PC-9 (cell line): Measurements from ENCODE around the gene VWA5B1. TPM values are rescaled to one million over a fixed set of nuclear protein-coding genes. Genes with fewer than 3 reads are reported as not detected.

ENCODE experiments used
- BruUV-seq: library from RNA; stranded (reverse); fragments of 400-500 nt; replicated peaks from 2 replicates; lab custom pipeline; 2021; lab: Mats Ljungman, UMichigan
- CTCF ChIA-PET: fragments of 300-600 bp; sonication (Branson Sonifier 250); formaldehyde crosslinking; loops from one replicate; lab custom pipeline; 2022; ENCODE audit warnings: antibody characterized with exemption; lab: Charles Lee
- POLR2A ChIA-PET: fragments of 300-600 bp; sonication (Branson Sonifier 250); formaldehyde crosslinking; loops from one replicate; lab custom pipeline; 2022; ENCODE audit warnings: antibody characterized with exemption; ENCODE audit not compliant: unreplicated experiment; lab: Charles Lee
- DNase-seq, 2 experiments: peaks; one replicate each; pipeline versions ENCODE4 v3.0.0 to v3.0.0-alpha.2; 2015 to 2022; ENCODE audit warnings: mixed read lengths in 1 of 2
- H2AFZ ChIP-seq: fragments of 200-600 bp; sonication (generic); 2 replicates; pipeline ENCODE4 v1.8.1; 2017; ENCODE audit warnings: antibody characterized with exemption
- H3F3A ChIP-seq: fragments of 200-600 bp; sonication (generic); 2 replicates; pipeline ENCODE4 v1.8.1; 2017; ENCODE audit warnings: antibody characterized with exemption, mild to moderate bottlenecking, low read depth; ENCODE audit not compliant: insufficient read depth
- H3K27ac ChIP-seq: fragments of 200-600 bp; sonication (generic); 2 replicates; pipeline ENCODE4 v1.6.1; 2016; ENCODE audit warnings: mixed run types
- H3K27me3 ChIP-seq: fragments of 200-600 bp; sonication (generic); 2 replicates; pipeline ENCODE4 v1.6.1; 2016; ENCODE audit warnings: low read depth, mixed run types; ENCODE audit not compliant: insufficient read depth
- H3K36me3 ChIP-seq: fragments of 200-600 bp; sonication (generic); 2 replicates; pipeline ENCODE4 v1.6.1; 2016; ENCODE audit warnings: low read depth, mixed run types
- H3K4me1 ChIP-seq: fragments of 200-600 bp; sonication (generic); replicated peaks from 2 replicates; pipeline ENCODE4 v1.6.1; 2016; ENCODE audit warnings: mixed run types; ENCODE audit not compliant: insufficient read depth
- H3K4me2 ChIP-seq: fragments of 200-600 bp; sonication (generic); 2 replicates; pipeline ENCODE4 v1.6.1; 2017; ENCODE audit warnings: mixed run types
- H3K4me3 ChIP-seq: fragments of 200-600 bp; sonication (generic); 2 replicates; pipeline ENCODE4 v1.6.1; 2016; ENCODE audit warnings: mixed run types
- H3K79me2 ChIP-seq: fragments of 200-600 bp; sonication (generic); 2 replicates; pipeline ENCODE4 v1.6.1; 2017; ENCODE audit warnings: low read depth, mixed run types
- H3K9me2 ChIP-seq: fragments of 200-600 bp; sonication (generic); 2 replicates; pipeline ENCODE4 v1.8.1; 2017; ENCODE audit warnings: mild to moderate bottlenecking; ENCODE audit not compliant: insufficient read depth
- H3K9me3 ChIP-seq: fragments of 200-600 bp; sonication (generic); 2 replicates; pipeline ENCODE4 v1.8.1; 2016; ENCODE audit warnings: low read depth; ENCODE audit not compliant: insufficient read depth
- H4K20me1 ChIP-seq: fragments of 200-600 bp; sonication (generic); 2 replicates; pipeline ENCODE4 v1.8.1; 2017; ENCODE audit not compliant: insufficient read depth
- CTCF ChIP-seq: fragments of 200-600 bp; sonication (generic); conservative IDR thresholded peaks from 2 replicates; pipeline ENCODE4 v1.6.1; 2017; ENCODE audit warnings: mixed run types, antibody characterized with exemption, mild to moderate bottlenecking, moderate library complexity
- EZH2 ChIP-seq: fragments of 200-600 bp; sonication (generic); IDR thresholded peaks from 2 replicates; pipeline ENCODE4 v1.8.0; 2017; ENCODE audit warnings: antibody characterized with exemption, low read depth
- intact Hi-C: fragments of 100-400 bp; cut with micrococcal nuclease; formaldehyde crosslinking; loops from one replicate; pipeline ENCODE4 v1.10.0; 2022; ENCODE audit not compliant: unreplicated experiment
- total RNA-seq: library from RNA; stranded (reverse); gene quantifications from 2 replicates; pipeline ENCODE4 v1.2.3, GENCODE V29; 2021

Gene VWA5B1
- total RNA-seq, 1 experiment from 2014 or later, result not detected

GRCh38 chr1:20380175-20380574, 89.5 kb downstream of the VWA5B1 start:
- Histone ChIP-seq H3F3A (no peaks in the 10 kb centered on the region), H3K79me2 (no peaks in the 10 kb centered on the region), H3K36me3 (no peaks in the 10 kb centered on the region), H3K4me1 (peaks cover 13% of the 10 kb centered on the region), H3K4me2 (no peak overlapping the region), H3K27me3 (no peaks in the 10 kb centered on the region), H3K9me3 (no peaks in the 10 kb centered on the region), H4K20me1 (no peaks in the 10 kb centered on the region), H3K9me2 (no peaks in the 10 kb centered on the region), H2AFZ (no peak overlapping the region), H3K27ac (no peak overlapping the region), H3K4me3 (no peak overlapping the region)
- DNase-seq, result no peak
- POLR2A ChIA-PET, result interaction anchor here (0.5 to 0.7 kb wide), 4 partner anchors 46 to 406 kb away, joined by 3 to 4 read pairs (median 3); no protein-coding TSS in a partner anchor
- intact Hi-C loops, result no loop called here
- CTCF ChIA-PET, result interaction anchor here (0.5 to 2.3 kb wide), 4 partner anchors 18 to 256 kb away, joined by 3 to 7 read pairs (median 4); no protein-coding TSS in a partner anchor
- no TSS peak for BruUV-seq
- TF ChIP-seq CTCF (no peak), EZH2 (no peak)

- no peak overlapping the region for H3K4me3 ChIP-seq
- ChIA-PET POLR2A (interaction anchor here (0.6 to 0.7 kb wide), 2 partner anchors 101 to 302 kb away, joined by 3 read pairs; no protein-coding TSS in a partner anchor), CTCF (interaction anchor here (0.5 to 2.3 kb wide), 4 partner anchors 19 to 256 kb away, joined by 3 to 7 read pairs (median 4); no protein-coding TSS in a partner anchor)
These were observed 90.0 kb downstream of the VWA5B1 start for GRCh38 chr1:20380616-20381035.

GRCh38 chr1:20381045-20381641, 90.5 kb downstream of the VWA5B1 start:
- H3K36me3 ChIP-seq, result no peaks in the 10 kb centered on the region
- DNase-seq, result no peak
- CTCF ChIA-PET, result interaction anchor here (0.6 to 2.3 kb wide), 3 partner anchors 19 to 255 kb away, joined by 3 to 7 read pairs (median 6); no protein-coding TSS in a partner anchor
- no peaks in the 10 kb centered on the region for H3F3A ChIP-seq
- no peak overlapping the region for H2AFZ ChIP-seq
- POLR2A ChIA-PET, result interaction anchor here (0.7 kb wide), 1 partner anchor 100 kb away, joined by 3 read pairs; no protein-coding TSS in a partner anchor
- H3K9me2 ChIP-seq, result no peaks in the 10 kb centered on the region
- H3K27me3 ChIP-seq, result no peaks in the 10 kb centered on the region
- no peak overlapping the region for H3K27ac ChIP-seq
- intact Hi-C loops, result no loop called here
- no TSS peak for BruUV-seq
- no peaks in the 10 kb centered on the region for H3K9me3 ChIP-seq
- TF ChIP-seq EZH2, result no peak
- H3K79me2 ChIP-seq, result no peaks in the 10 kb centered on the region
- peaks cover 3% of the 10 kb centered on the region for H3K4me1 ChIP-seq
- no peak overlapping the region for H3K4me2 ChIP-seq
- no peak overlapping the region for H3K4me3 ChIP-seq
- H4K20me1 ChIP-seq, result no peaks in the 10 kb centered on the region

More at GRCh38 chr1:20380616-20381035, 90.0 kb downstream of the VWA5B1 start:
- H3K4me2 ChIP-seq, result no peak overlapping the region
- H3K27me3 ChIP-seq, result no peaks in the 10 kb centered on the region
- H3K4me1 ChIP-seq, result peaks cover 8% of the 10 kb centered on the region
- no peaks in the 10 kb centered on the region for H3F3A ChIP-seq
- H2AFZ ChIP-seq, result no peak overlapping the region
- no peaks in the 10 kb centered on the region for H3K36me3 ChIP-seq
- no peak for TF ChIP-seq CTCF
- TF ChIP-seq EZH2, result no peak
- intact Hi-C loops, result no loop called here
- no peaks in the 10 kb centered on the region for H3K9me2 ChIP-seq
- H3K9me3 ChIP-seq, result no peaks in the 10 kb centered on the region
- no peaks in the 10 kb centered on the region for H4K20me1 ChIP-seq
- BruUV-seq, result no TSS peak
- H3K27ac ChIP-seq, result no peak overlapping the region
- peak in 1 of 2 experiments; percentile 29 for DNase-seq
- H3K79me2 ChIP-seq, result no peaks in the 10 kb centered on the region
